ENCODE results near the gene MND1.
"Not testable (repeated sequence)": the region's sequence is repeated elsewhere in the genome, so short reads cannot be mapped to it uniquely, and the experiment has no call there.

The MND1 gene

GRCh38 chr4:153447175-153447905 is 102.9 kb downstream of the MND1 start:
- no peak for FAIRE-seq

DNA sequence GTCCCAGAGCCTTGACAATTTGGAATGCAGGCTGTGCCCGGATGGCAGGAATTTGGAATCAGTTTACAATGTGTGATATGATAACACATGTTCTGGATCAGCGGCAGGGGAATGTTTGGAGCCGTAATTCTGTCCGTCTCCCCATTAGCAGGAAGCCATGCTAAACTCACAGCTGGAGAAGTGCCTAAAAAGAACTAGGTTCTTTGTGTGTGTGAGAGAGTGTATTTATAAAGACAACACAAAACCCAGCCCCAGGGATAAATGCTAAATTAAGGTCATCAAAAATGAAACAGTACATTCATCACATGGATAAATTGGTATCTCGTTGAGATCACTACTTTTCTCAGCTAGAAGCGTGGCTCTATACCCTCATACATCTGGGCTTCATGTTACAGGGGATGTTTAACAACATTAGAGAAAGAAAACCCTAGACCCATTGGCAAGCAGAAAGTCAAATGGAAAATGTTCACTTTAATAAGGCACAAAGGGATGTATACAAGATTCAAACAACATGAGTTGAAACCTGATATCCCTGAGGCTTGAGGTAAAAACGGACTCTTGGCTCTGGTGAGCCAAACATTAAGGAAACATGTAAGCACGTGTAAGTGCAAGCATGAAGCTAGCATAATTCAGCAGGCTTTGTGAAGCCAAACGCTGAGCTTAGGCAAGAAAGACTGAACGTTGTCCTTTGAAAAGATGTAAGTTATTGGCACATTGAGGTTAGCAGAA is 103.7 kb downstream of the MND1 start:
- FAIRE-seq, result no peak

GRCh38 chr4:153449338-153449737 is 104.8 kb downstream of the MND1 start:
- no peak for FAIRE-seq

DNA sequence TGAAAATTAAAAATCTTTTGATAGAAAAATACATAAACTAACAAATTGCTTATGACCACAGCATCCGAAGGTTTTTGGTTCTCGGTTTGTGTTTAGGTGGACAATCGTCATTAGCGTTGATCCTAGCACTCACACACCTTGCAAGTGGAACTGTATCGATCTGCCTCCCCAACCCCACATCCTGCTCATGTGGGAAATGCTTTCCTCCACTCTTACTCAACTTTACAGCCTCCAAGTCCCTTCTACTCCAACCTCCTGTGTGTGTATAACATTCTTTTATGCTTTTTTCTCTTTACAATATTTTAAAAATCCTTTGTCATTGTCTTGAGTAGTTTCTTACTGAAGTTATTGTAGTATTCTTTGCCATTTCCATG is 106.0 kb downstream of the MND1 start:
- FAIRE-seq, result no peak

- not testable (repeated sequence) for FAIRE-seq
These were observed 106.7 kb downstream of the MND1 start for GRCh38 chr4:153451145-153451544.

- no peak for FAIRE-seq
These were observed 107.6 kb downstream of the MND1 start for GRCh38 chr4:153451911-153452657.

GRCh38 chr4:153452658-153453378 is 108.3 kb downstream of the MND1 start:
- no peak for FAIRE-seq

DNA sequence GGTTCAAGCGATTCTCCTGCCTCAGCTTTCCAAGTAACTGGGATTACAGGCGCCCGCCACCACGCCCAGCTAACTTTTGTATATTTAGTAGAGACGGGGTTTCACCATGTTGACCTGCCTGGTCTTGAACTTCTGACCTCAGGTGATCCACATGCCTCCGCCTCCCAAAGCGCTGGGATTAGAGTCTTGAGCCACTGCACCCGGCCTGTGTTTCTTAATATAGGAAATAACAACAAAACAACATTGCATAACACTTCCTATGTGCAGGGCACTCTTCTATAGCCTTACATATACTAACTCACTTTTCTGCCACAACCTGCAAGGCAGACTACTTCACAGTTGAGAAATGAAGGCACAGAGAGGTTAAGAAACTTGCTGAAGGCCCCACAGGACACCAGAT is 108.9 kb downstream of the MND1 start:
- FAIRE-seq, result no peak

DNA sequence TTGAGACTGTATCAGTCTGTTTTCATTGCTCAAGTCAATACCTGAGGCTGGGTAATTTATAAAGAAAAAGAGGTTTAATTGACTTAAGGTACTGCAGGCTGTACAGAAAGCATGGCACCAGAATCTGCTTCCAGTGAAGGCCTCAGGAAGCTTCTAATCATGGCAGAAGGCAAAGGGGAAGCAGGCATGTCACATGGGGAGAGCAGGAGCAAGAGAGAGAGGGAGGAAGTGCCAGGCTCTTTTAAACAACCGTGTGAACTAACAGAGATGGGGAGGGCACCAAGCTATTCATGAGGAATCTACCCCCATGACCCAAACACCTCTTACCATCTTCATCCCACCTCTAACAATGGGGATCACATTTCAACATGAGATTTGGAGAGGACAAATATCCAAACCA is 114.5 kb downstream of the MND1 start:
- no peak for FAIRE-seq

- FAIRE-seq, result not testable (repeated sequence)
These were observed 117.1 kb downstream of the MND1 start for GRCh38 chr4:153461549-153461948.

- FAIRE-seq, result no peak
These were observed 119.6 kb downstream of the MND1 start for GRCh38 chr4:153464068-153464467.

Measured in endometrium (tissue), 2 donors.